Stimulated activated CD4-positive, alpha-beta T cell treated with anti-CD3 and anti-CD28 coated beads, Interleukin-4, amount 100 ng/mL, for 4 hours (primary cell): ENCODE data around the gene TOX4.
A peak's percentile ranks its signal among the peaks of the same experiment; 100 is the strongest.
"Not testable (repeated sequence)": the region's sequence is repeated elsewhere in the genome, so short reads cannot be mapped to it uniquely, and the experiment has no call there.

Experiments
- DNase-seq, 2 experiments: peaks; one replicate each; pipeline ENCODE4 v3.0.0-alpha.2; 2020

Gene TOX4

DNA sequence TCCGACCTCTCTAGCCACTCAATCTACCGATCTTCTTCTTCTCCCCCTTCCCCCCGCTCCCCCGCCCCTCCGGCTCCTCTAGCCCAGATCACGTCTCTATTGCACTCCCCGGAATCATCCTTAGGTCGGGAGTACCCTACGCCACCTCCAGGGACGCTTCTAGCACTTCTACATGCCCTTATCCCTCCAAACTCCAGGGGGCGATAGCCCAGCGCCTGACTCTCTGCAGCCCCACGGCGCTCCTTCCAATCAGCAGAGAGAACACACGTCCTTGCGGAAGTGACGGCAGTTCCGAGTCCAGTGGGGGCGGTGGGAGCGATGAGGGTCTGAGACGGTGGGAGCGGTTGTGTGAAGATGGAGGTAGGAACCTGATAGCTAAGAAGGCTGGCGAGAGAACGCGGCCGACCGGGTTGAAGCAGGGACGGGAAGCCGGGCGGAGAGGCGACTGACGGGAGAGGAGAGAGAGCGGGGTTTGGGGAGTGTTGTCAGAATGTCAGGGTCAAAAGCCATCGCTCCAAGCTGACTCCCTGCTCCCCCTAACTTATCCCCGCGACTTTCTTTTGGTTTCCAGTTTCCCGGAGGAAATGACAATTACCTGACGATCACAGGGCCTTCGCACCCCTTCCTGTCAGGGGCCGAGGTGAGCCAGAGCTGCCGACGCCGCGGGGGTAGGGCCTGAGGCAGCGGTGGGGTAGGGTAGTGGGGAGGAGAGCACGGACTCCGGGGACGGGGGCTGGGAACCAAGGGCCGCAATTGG lies at the start of gene TOX4, which contains the start of gene RAB2B:
TOX4 (plus strand) TSS at position 271 of the 757 bp plus-strand sequence; CDS start at position 355, 84 bp downstream.
RAB2B (minus strand) TSS at position 35 of the 757 bp plus-strand sequence. CDS start 87 bp downstream, outside the sequence.
- peak; percentile 83 to 96 for DNase-seq

DNA sequence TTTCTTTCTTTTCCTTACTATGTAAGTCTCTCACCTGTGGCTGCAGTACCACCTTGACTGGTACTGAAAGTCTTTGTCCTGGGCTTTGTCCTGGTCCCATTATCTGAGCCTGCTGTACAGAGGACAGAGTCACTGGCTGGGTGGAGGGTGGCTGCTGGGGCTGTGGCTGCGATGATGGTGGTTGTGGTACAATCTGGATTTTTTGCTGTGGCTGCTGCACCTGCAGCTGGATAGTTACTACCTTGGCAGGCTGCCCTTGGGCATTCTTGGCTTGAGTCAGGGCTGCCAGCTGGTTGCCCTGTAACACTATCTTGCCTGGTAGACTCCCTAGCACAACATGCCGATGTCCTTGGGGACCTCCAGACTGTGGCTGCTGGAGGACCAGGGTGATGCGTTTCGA lies 48.1 kb upstream of the TOX4 start:
- DNase-seq, result no peak

DNA sequence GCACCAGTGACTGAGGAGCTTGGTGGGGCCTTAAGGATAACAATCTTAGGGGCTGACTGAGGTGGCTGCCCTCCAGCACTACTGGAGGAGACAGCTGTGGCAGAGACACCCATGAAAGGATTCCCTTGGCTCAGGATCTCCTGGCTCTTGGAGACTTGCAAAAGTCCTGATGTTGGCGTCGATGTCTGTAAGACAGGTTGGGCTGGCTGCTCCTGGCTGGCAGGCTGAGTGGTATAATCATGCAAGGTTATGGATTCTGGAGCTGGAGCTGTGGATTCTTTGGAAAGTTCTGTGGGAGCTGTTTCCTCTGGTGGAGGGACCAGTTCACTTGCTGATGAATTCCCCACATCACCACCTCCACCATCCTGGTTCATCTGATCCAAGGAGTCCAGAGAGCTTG lies 45.9 kb upstream of the TOX4 start:
- no peak for DNase-seq

DNA sequence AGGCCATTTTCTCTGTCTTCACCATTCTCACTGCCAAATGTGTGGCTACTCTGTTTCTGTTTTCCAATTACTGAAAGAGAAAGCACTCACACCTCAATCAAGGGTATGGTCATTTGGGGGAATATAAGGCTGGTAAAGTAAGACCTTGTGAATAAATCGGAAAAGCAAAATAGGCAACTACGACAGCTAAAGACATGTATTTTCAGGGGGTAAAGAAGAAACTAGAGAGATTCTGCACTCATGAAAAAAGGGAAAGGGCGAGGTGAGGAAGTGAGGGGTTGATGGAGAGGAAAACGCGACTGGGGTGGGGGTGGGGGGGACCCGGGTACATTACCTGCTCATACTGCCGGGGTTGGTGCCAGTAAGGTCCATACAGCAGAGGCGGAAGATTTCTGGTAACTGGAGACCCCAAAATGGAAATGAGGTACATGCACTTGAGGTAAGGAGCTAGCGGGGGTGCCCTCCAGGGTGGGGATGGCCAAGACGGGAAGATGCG lies 40.4 kb upstream of the TOX4 start:
- DNase-seq, result no peak

DNA sequence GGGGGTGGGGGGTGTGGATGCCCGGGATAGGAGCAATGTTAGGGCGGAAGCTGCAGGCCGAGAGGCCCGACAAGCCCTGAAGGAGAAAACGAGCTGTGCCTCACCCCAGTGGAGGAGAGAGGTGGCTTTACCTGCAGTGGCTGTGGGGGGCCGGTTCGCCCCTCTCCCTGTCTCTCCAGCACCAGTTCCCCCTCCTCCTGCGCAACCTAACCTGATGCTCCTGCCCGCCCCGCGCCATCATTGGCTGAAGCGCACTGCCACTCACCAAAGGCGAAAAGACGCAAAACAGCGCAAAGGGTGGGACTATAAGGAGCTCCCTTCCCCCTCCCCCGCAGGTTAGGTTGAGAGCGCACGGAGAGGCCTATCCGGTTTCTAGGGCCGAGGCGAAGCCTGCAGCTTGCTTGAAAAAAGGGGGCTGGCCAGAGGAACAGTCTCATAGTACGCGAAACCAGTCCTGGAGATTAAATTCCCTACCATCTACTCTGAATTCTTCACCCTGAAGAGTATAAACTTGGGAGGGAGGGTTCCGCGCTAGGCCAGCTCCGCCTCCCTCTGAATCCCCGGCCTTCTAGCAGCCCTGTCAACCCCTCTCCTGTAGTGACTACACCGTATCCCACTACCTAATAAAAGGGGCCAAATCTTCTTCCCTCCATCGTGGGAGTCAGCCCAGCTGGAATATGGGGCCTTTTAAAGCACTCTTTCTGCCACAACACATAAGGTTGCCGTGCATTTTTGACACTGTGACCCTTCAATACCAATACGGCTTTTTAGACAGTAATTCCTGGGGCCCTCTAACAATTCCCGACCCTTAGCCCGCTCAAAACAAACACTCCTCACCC lies 39.7 kb upstream of the TOX4 start:
- peak; percentile 97 to 99 for DNase-seq

DNA sequence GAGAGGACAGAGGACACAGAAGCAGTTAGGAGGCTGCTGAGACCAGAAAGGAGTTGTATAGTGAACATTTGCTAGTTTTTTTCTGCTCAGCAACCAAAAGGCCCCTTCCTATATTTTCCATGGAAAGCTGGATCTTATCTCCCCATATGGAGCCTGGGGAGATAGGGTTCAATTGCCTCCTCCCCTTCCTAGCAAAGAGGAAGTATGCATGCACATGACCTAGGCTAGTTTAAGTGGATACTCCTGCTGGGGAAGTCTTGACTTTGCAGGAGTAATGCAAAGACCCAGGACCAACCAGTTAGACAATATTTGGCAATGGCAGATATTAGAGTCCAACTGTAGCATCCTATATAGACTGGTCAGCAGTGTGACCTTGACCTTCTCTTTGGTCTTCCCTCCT lies 36.1 kb upstream of the TOX4 start:
- no peak for DNase-seq

DNA sequence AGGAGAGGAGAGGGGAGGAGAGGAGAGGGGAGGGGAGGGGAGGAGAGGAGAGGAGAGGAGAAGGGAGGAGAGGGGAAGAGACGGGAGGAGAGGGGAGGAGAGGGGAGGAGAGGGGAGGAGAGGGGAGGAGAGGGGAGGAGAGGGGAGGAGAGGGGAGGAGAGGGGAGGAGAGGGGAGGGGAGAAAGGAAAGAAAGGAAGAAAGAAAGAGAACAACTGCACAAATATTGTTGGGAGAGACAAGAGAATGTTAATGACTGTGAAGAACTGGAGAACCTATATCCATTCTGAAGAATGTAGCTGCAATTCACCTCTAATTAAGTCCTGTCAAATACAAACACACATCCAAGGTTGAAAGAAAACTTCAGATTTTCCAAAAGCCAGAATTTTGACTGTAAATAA lies 34.3 kb upstream of the TOX4 start:
- DNase-seq, result not testable (repeated sequence)

DNA sequence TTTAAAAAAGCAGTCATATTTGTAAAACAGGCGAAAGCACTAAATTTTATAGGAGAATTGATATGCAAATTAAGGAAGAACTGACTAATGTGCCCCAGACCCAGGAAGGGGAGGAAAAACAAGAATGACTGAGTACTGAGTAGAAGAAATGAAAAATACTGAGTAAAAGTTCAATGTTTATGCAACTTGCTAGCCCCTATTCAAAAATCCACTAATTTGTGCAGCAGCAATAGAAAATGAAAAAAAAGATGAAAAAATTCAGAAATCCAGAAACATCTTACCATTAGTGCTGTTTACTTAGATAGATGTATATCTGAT lies 27.1 kb upstream of the TOX4 start:
- no peak for DNase-seq

DNA sequence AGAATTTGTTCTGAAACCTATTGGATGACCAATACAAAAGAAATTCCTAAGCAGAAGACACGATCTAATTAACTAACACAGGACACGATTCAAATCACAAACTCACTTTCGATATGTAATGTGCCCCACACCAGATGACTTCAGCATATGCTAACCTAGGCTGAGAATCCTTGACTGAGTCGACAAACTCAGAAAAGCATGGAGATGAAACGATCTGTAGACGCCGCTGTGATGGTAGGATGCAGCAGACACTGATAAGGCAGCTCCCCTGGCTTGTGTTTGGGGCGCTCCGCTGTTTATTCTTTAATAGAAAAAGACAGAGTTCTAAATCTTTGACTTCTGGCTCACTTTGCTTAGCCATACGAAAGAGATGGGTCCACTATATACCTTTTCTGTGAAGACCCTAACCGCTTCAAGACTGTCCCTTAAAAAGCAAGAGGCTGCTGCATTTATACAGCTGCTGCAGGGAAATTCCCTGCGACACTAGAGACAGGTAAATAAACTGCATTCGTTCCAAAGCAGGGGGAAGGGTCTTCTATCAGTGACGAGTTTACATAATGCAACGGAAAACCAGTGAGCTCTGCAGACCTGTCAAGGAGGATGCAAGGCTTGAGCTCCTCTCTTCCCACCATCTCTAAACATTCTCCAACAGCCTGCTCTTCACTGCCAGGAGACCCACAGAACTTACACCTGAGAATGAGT lies 22.0 kb upstream of the TOX4 start:
- DNase-seq, result no peak

DNA sequence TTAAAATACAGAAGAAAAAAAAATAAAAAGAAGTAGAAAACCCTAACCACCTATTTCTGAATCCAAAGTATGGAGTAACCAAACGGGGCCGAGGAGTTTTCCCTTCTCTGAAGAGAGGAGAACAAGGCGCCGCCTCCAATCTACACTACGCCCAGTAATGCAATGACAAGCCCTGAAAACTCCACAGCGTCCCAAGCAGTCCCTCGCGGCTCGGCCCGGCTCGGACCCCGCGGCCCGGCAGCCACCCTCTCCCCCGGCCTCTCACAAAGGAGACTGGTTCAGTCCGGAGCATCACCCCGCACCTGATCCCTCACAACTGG lies 21.4 kb upstream of the TOX4 start:
- DNase-seq, result no peak

DNA sequence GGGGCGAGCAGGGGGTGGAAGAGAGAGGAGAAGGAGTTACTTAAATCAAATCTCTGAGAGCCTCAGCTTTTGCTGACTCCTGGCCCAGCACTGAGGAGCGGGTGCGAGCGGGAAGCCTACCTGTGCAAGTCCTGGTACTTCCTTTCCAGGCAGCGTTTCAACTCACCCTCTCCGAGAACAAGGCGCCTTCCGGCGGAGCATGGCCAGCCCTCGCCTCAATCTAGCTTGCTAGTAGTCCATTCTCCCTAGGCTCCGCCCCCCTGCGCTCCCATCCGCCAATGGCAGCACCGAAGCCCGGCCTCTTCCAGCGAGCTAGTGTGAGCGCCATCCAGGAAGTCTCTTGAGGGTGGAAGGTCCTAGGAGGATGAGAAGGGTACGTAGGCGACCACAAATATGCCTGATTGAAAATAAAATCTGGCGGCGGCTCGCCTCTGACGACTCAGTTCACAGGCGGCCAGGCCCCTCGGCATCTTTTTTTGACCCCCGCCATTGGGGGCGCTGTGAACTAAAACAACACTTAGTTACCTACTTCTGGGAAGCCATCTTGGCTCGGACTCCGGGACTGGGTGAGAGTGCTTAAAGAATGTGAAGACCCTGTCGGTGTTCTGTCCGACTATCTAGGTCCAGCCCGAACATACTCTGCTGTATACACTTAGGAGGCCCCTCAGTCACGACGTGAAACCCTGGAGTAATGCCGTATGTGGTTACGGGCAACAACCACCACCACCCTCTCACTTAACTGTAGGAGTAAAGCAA lies 20.9 kb upstream of the TOX4 start, which contains the start of gene CHD8:
CHD8 (minus strand) TSS at position 212 of the 756 bp plus-strand sequence. CDS start 24,480 bp downstream, outside the sequence.
- DNase-seq, result peak; percentile 97 to 100

DNA sequence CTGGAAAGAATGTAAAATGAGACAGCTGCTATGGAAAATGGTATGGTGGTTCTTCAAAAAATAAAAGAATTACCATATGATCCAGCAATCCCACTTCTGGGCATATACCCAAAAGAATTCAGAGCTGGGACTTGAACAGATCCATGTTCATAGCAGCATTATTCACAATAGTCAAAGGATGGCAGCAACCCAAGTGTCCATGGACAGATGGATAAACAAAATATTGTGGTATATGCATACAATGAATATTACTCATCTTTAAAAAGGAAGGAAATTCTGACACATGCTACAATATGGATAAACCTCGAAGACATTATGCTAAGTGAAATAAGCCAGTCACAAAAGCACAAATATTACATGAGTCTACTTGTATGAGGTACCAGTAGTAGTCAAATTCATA lies 9.4 kb upstream of the TOX4 start:
- DNase-seq, result no peak

DNA sequence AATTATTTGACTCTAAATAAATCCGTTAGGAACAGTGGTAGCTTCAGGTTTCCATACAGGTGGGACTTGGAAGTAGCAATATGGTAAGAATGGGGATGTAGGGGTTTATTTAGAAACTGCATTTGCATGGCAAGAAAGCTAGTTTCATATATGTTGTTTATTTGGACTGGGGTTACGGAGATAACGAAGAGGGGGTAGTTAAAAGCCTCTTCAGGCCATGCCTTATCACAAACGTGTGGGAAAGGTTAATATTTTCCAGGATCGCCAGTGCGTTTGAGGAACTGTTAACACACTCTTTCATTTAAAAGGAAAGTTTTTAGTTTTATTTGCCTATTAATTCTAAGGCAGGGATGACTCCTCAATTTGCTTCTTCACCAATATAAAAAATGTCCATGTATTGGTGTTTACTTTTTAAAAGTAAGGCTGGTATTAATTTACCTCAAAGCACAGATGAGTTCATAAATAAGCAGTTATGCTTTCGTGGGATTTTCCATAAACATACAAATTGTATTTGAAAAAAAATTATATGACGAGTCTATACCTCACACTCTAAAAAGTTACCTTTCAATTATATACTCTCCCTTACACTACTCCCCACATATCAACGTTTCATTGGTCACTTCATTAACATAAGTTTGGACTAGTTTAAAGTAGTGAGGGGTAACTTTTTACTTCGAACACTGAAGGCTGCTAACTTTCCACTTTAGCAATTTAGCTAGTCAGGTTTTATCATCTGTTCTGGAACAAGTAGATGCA lies 1.1 kb upstream of the TOX4 start:
- DNase-seq, result no peak

DNA sequence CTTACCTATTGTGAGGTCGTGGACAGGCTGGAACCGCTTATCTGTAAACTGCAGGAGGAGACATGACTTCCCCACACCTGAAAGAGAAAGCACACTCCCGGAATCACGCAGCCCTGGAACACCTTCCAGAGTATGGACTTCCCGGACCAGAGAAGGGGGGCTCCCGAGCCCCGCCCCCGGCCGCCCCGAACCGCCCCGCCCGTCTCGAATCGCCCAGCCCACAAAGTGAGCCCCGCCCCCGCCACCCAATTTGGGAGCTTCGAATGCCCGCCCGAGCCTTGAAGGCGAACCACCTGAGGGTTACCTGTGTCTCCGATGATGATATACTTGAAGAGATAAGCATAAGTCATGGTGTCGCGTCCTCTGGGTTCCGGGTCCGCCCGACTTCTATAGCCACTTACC lies 471 bp upstream of the TOX4 start:
- DNase-seq, result peak in 1 of 2 experiments; percentile 83

DNA sequence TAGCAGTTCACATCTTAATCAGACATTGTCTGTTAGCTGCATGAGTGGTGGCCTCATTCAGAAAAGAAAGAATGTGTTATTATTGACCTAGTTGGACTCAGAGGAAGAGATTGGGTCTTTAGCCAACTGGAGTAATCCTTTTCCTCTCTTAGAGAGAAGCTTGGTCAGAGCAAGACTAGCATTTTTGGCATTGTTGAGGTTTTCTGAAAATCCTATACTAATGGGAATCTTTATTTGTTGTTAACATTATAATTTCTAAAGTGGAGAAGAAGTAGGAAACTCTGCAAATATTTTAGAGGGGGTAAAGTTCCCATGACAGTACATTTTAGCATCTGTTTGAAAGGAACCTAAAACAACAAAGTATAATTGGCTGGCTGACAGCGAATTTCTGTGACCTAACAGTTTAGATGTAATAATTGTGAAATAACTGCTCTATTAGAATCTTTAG lies 9.7 kb downstream of the TOX4 start:
- no peak for DNase-seq

DNA sequence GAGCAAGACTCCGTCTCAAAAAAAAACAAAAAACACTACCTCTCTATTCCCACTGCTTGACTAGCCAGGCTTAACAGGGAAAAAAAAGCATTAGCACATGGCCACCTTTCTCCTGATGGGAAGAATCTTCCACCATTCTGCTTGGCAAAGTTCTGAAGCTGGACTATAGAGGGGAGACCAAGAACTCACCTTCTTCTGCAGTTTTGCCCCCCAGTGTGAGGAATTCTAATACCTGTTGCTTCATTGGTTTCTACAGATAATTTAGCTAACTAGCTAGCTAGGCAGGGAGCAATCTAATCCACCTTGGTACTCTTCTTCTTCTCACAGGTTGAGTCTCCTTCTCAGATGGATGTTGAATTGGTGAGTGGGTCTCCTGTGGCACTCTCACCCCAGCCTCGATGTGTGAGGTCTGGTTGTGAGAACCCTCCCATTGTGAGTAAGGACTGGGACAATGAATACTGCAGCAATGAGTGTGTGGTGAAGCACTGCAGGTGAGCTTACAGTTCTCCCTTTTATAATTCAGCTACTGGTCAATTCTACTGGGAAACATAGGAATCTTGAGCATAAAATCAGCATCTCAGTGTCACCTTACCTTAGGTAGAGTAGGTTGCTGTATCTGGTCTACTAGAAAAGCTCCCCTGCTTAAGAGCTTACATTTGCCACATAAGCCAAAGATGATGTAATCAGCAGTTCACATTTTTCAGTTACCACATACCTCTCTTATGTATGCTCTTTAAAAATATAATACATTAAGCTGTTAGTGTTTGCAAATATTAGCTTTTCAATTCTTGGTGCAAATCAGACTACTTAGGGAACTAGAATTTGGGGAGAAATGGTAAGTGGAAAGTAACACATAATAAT lies 18.1 kb downstream of the TOX4 start:
- no peak for DNase-seq

DNA sequence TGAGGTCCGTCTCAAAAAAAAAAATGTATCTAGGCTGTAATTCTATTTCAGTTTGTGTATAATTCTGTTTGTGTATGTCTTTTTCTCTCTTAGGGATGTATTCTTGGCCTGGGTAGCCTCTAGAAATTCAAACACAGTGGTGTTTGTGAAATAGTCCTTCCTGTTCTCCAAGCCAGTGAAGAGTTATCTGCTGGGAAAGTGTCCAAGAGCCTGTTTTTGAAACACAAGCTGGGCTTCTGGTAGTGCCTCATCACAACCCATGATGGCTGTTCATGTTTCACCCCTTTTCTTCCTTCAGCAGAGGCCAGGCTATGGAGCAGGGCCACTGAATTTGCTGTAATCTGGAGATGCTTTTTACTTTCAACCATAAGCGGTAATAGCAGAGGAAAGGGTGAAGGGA lies 19.5 kb downstream of the TOX4 start:
- DNase-seq, result no peak

DNA sequence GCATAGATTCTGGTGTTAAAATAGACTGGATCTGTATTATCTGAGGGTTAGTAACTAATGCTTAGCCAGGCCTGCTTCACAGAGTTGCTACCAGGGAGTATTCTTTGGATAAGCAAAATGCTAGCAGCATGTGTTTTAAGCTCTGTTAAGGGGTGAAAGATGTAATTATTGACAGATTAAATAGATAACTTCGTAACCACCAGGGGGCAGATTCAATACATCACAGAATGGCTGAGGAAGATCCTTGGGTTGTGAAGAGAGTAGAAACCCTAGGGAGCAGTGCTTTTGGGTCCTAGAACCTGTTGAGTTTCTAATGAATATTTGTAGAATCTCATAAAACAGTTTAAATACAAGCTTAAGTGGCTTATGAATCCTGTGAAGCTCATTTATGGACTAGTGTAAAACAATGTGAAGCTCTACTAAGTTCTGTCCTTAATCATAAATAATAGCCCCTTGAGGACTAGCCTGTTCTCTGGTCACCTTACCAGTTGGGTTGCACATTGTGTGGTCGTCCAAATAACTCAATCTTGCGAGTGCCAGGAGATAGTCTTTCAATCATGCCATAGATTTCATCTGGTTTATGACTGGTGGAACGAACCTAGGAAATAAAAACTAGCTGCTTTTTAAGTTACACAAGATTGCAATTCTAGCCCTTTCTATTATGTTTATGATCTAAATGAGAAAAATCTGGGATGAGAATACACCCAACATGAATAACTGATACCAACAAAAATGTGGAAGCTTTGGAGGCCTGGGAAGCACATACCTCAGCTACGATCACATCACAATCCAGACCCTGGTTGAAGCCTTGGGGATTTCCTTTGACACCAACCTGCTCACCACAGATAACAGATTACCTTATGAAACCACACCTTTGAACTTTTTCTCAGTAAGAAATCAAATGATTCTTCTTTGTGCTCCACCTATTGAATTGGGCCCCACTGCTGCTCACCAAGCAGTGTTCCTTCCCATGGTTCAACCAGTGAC lies 21.8 kb downstream of the TOX4 start:
- DNase-seq, result no peak

DNA sequence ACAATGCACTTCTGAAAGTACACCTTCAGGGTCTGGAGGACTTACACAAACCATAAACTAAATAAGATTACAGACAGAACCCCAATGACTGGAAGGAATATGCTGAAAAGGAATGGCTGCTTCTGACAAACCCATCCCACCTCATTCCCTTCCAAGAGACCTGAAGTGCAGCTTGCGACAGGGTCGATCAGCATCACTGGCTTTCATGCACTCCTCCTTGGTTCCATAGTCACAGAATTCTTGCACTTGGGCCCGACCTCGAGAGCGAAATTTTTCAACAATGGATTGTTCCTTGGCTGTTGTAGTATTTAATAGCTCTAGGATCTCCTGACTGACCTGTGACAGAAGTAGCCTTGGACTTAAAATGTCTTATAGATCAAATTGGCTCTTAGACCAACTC lies 24.6 kb downstream of the TOX4 start:
- no peak for DNase-seq

DNA sequence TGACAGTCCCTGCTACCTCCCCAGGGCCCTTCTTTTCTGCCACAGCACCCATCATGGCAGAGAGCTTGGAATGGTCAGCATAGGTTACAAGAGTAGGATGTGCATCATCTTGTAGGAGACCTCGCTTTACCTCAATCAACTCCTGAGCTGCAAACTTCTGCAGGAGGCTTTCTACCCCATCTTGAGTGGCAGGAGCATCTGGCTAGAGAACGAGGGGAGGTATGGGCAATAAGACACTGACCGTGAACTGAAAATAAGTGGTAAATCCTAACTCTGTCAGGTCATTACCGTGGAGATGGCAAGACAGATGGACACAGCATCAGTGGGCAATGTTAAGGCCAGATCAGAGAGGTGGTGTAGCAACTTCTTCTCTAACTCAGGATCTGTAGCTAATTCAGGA lies 26.4 kb downstream of the TOX4 start:
- no peak for DNase-seq
